ENCODE results near the gene MIA2.

Gene MIA2

GRCh38 chr14:39423793-39424192 lies 190.1 kb downstream of the MIA2 start:
- no peak for TF ChIP-seq CTCF (conservative IDR thresholded peaks at IDR 0.05; ENCODE audit: low read length)
- no peak for DNase-seq (ENCODE audit: low read depth)
- no peak overlapping the region for H3K4me3 ChIP-seq (ENCODE audit: low read length)

- TF ChIP-seq CTCF (conservative IDR thresholded peaks at IDR 0.05; ENCODE audit: low read length) = no peak
- no peak for DNase-seq (ENCODE audit: low read depth)
- H3K4me3 ChIP-seq (ENCODE audit: low read length) = no peak overlapping the region
These were observed 192.2 kb downstream of the MIA2 start for GRCh38 chr14:39425947-39426346.

GRCh38 chr14:39426605-39427004 lies 192.9 kb downstream of the MIA2 start:
- DNase-seq (ENCODE audit: low read depth) = peak; percentile 78
- TF ChIP-seq CTCF (conservative IDR thresholded peaks at IDR 0.05; ENCODE audit: low read length) = peak; percentile 40
- peak overlapping the region; percentile 12; the same call in 1 of the 2 replicates for H3K4me3 ChIP-seq (ENCODE audit: low read length)

- H3K4me3 ChIP-seq (ENCODE audit: low read length) = no peak overlapping the region
- no peak for TF ChIP-seq CTCF (conservative IDR thresholded peaks at IDR 0.05; ENCODE audit: low read length)
- DNase-seq (ENCODE audit: low read depth) = no peak
These were observed 194.4 kb downstream of the MIA2 start for GRCh38 chr14:39428118-39428517.

GRCh38 chr14:39430762-39431415 lies 197.2 kb downstream of the MIA2 start:
- DNase-seq (ENCODE audit: low read depth) = peak; percentile 12
- H3K4me3 ChIP-seq (ENCODE audit: low read length) = peak overlapping the region; percentile 91
- no peak for TF ChIP-seq CTCF (conservative IDR thresholded peaks at IDR 0.05; ENCODE audit: low read length)

- H3K4me3 ChIP-seq (ENCODE audit: low read length) = peak overlapping the region; percentile 91
- no peak for TF ChIP-seq CTCF (conservative IDR thresholded peaks at IDR 0.05; ENCODE audit: low read length)
- peak; percentile 34 for DNase-seq (ENCODE audit: low read depth)
These were observed 197.9 kb downstream of the MIA2 start for GRCh38 chr14:39431416-39432178.

GRCh38 chr14:39432179-39432618 lies 198.5 kb downstream of the MIA2 start, which contains the start of gene FBXO33:
FBXO33 (minus strand) TSS chr14:39432433; CDS start chr14:39432162, 271 bp downstream.
- no peak for TF ChIP-seq CTCF (conservative IDR thresholded peaks at IDR 0.05; ENCODE audit: low read length)
- peak; percentile 97 for DNase-seq (ENCODE audit: low read depth)
- peak within 1 kb of the TSS; percentile 91 for H3K4me3 ChIP-seq (ENCODE audit: low read length)

All from AG10803 (cell line).